Measurements from ENCODE around the gene ZNF205. TPM values are rescaled to one million over a fixed set of nuclear protein-coding genes. Genes with fewer than 3 reads are reported as not detected.

ZNF205 gene
- total and polyA plus RNA-seq, 2 of the 13 experiments (the other 11 are each of a cell fraction or from before 2014, with no cell fraction given): 5.8 to 10.2 TPM

GRCh38 chr16:3155181-3155580 lies 42.8 kb downstream of the ZNF205 start:
- Histone ChIP-seq H4K20me1 (ENCODE audit: insufficient read depth, low read length) (no peaks in the 10 kb centered on the region), H3K4me2 (ENCODE audit: low read depth, low read length) (no peak overlapping the region), H3K36me3 (replicated peaks in 1 of 2; ENCODE audit: control insufficient read depth in 1 of 2, insufficient read depth in 2 of 2, low read length in 2 of 2) (no peaks in the 10 kb centered on the region), H2AFZ (ENCODE audit: low read length) (no peak overlapping the region), H3K27ac (ENCODE audit: extremely low read length, insufficient read depth, low read length) (no peak overlapping the region), H3K9me3 (ENCODE audit: low read length) (no peaks in the 10 kb centered on the region), H3K9ac (ENCODE audit: insufficient read depth, low read depth, low read length) (no peak overlapping the region), H3K4me1 (ENCODE audit: insufficient read depth, low read length) (peaks cover 19% of the 10 kb centered on the region), H3K4me3 (replicated peaks in 1 of 3; ENCODE audit: insufficient read depth in 1 of 3, low read depth in 2 of 3, low read length in 3 of 3) (no peak overlapping the region), H3K79me2 (ENCODE audit: insufficient read depth, low read length) (no peaks in the 10 kb centered on the region), H3K27me3 (ENCODE audit: control insufficient read depth in 1 of 2, insufficient read depth in 2 of 2, low read length in 2 of 2) (no peaks in the 10 kb centered on the region; a peak in 1 of 5 replicates)
- 39% methylated on average over 2 of the region's 2 CpGs for WGBS (ENCODE audit: low lambda C conversion rate)
- no TSS peak for BruUV-seq (replicated peaks)
- CTCF ChIA-PET (ENCODE audit: low intra/inter-chr PET ratio, low total read pairs): no interaction called here
- DNase-seq (ENCODE audit: low spot score) (no peak), ATAC-seq (no peak), FAIRE-seq (no peak)
- POLR2A ChIA-PET: interaction anchor here (0.7 kb wide), 1 partner anchor 11 kb away, joined by 3 read pairs; no protein-coding TSS in a partner anchor
- TF ChIP-seq KAT8 (CRISPR knock-in tag; IDR thresholded peaks at IDR 0.05) (no peak), ZNF484 (CRISPR knock-in tag; IDR thresholded peaks at IDR 0.05; ENCODE audit: borderline replicate concordance, low read depth) (no peak), ZFX (CRISPR knock-in tag; IDR thresholded peaks at IDR 0.05; ENCODE audit: low read depth) (no peak)
- intact Hi-C loops (cut with micrococcal nuclease; ENCODE audit: unreplicated experiment): no loop called here
- in situ Hi-C loops (cut with HindIII; ENCODE audit: extremely low pct_ligation_motif_present, low pct_unique_long_range_greater_than_20kb): no loop called here

- BruUV-seq (replicated peaks): no TSS peak
- H3K9me3 ChIP-seq (ENCODE audit: low read length): no peaks in the 10 kb centered on the region
- H3K4me3 ChIP-seq (replicated peaks in 1 of 3; ENCODE audit: insufficient read depth in 1 of 3, low read depth in 2 of 3, low read length in 3 of 3): no peak overlapping the region
- DNase-seq (ENCODE audit: low spot score): no peak
- no peak for FAIRE-seq
- H3K27me3 ChIP-seq (ENCODE audit: control insufficient read depth in 1 of 2, insufficient read depth in 2 of 2, low read length in 2 of 2): no peaks in the 10 kb centered on the region; a peak in 1 of 5 replicates
- POLR2A ChIA-PET: interaction anchor here (0.7 to 5.1 kb wide), 4 partner anchors 12 to 50 kb away, joined by 3 to 51 read pairs (median 16); partner anchors contain the start of gene ZNF213
- 69% methylated on average over 3 of the region's 3 CpGs for WGBS (ENCODE audit: low lambda C conversion rate)
- H3K36me3 ChIP-seq (replicated peaks in 1 of 2; ENCODE audit: control insufficient read depth in 1 of 2, insufficient read depth in 2 of 2, low read length in 2 of 2): no peaks in the 10 kb centered on the region
- intact Hi-C loops (cut with micrococcal nuclease; ENCODE audit: unreplicated experiment) (no loop called here), in situ Hi-C loops (cut with HindIII; ENCODE audit: extremely low pct_ligation_motif_present, low pct_unique_long_range_greater_than_20kb) (no loop called here)
- CTCF ChIA-PET (ENCODE audit: low intra/inter-chr PET ratio, low total read pairs): no interaction called here
- H3K9ac ChIP-seq (ENCODE audit: insufficient read depth, low read depth, low read length): no peak overlapping the region
- H2AFZ ChIP-seq (ENCODE audit: low read length): no peak overlapping the region
- H3K4me1 ChIP-seq (ENCODE audit: insufficient read depth, low read length): peaks cover 22% of the 10 kb centered on the region
- TF ChIP-seq IRF2 (CRISPR knock-in tag; IDR thresholded peaks at IDR 0.05) (no peak), HMGA1 (CRISPR knock-in tag; conservative IDR thresholded peaks at IDR 0.05) (no peak), ZNF121 (CRISPR knock-in tag; IDR thresholded peaks at IDR 0.05) (peak; percentile 93)
- no peak for ATAC-seq
- H3K27ac ChIP-seq (ENCODE audit: extremely low read length, insufficient read depth, low read length): no peak overlapping the region
- no peaks in the 10 kb centered on the region for H3K79me2 ChIP-seq (ENCODE audit: insufficient read depth, low read length)
- no peak overlapping the region for H3K4me2 ChIP-seq (ENCODE audit: low read depth, low read length)
- H4K20me1 ChIP-seq (ENCODE audit: insufficient read depth, low read length): no peaks in the 10 kb centered on the region
Observed at GRCh38 chr16:3155972-3156371, 43.6 kb downstream of the ZNF205 start.

All from HepG2 (cell line).